Measurements from ENCODE around the gene IRF6. TPM values are rescaled to one million over a fixed set of nuclear protein-coding genes. Genes with fewer than 3 reads are reported as not detected.
A peak's percentile ranks its signal among the peaks of the same experiment; 100 is the strongest.

The IRF6 gene
- total RNA-seq, 1 donor from 2014 or later: 175 TPM

GRCh38 chr1:209805341-209805781 is 581 bp downstream of the IRF6 start:
- no peaks in the 10 kb centered on the region for H3K27me3 ChIP-seq (ENCODE audit: control insufficient read depth, insufficient read depth, low read length)
- DNase-seq (ENCODE audit: low read depth) (peak; percentile 24), FAIRE-seq (no peak)

DNA sequence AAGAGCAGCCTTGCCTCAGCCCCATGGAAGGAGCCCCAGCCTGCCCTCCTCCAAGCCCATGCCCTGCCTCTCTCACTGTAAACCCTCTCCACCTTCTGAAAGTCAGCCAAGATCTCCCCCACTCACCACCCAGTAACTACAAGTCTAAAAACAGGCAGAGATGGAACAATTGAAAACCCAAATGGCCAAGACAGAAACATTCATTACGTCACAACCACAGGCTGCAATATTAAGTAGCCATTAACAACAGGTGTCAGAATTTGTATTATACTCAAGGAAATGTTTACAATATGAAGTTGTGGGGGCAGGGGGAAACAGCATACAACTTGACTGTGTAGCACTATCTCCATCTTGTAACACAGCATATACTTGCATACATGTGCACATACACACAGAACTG is 2.4 kb downstream of the IRF6 start:
- H3K4me3 ChIP-seq (ENCODE audit: low read depth, low read length): peak overlapping the region; percentile 95
- no peaks in the 10 kb centered on the region for H3K27me3 ChIP-seq (ENCODE audit: control insufficient read depth, insufficient read depth, low read length)
- peak; percentile 92 for FAIRE-seq
- peaks cover 37% of the 10 kb centered on the region for H3K36me3 ChIP-seq (ENCODE audit: control insufficient read depth, insufficient read depth, low read length)
- no peak for DNase-seq (ENCODE audit: low read depth)
- TF ChIP-seq, protein P1, sequence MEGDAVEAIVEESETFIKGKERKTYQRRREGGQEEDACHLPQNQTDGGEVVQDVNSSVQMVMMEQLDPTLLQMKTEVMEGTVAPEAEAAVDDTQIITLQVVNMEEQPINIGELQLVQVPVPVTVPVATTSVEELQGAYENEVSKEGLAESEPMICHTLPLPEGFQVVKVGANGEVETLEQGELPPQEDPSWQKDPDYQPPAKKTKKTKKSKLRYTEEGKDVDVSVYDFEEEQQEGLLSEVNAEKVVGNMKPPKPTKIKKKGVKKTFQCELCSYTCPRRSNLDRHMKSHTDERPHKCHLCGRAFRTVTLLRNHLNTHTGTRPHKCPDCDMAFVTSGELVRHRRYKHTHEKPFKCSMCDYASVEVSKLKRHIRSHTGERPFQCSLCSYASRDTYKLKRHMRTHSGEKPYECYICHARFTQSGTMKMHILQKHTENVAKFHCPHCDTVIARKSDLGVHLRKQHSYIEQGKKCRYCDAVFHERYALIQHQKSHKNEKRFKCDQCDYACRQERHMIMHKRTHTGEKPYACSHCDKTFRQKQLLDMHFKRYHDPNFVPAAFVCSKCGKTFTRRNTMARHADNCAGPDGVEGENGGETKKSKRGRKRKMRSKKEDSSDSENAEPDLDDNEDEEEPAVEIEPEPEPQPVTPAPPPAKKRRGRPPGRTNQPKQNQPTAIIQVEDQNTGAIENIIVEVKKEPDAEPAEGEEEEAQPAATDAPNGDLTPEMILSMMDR (IDR thresholded peaks at IDR 0.05; ENCODE audit: insufficient read depth, low read length, severe bottlenecking): no peak

More at GRCh38 chr1:209805341-209805781, 581 bp downstream of the IRF6 start:
- H3K4me3 ChIP-seq (ENCODE audit: low read depth, low read length): peak overlapping the region; percentile 95
- TF ChIP-seq, protein P1 (IDR thresholded peaks at IDR 0.05; ENCODE audit: insufficient read depth, low read length, severe bottlenecking): peak; percentile 21
- H3K36me3 ChIP-seq (ENCODE audit: control insufficient read depth, insufficient read depth, low read length): peaks cover 28% of the 10 kb centered on the region

GRCh38 chr1:209802780-209803152 is 3.2 kb downstream of the IRF6 start:
- no peaks in the 10 kb centered on the region for H3K27me3 ChIP-seq (ENCODE audit: control insufficient read depth, insufficient read depth, low read length)
- FAIRE-seq (peak; percentile 40), DNase-seq (ENCODE audit: low read depth) (no peak)
- H3K36me3 ChIP-seq (ENCODE audit: control insufficient read depth, insufficient read depth, low read length): peaks cover 39% of the 10 kb centered on the region
- TF ChIP-seq, protein P1 (IDR thresholded peaks at IDR 0.05; ENCODE audit: insufficient read depth, low read length, severe bottlenecking): no peak
- peak overlapping the region; percentile 95 for H3K4me3 ChIP-seq (ENCODE audit: low read depth, low read length)

- Histone ChIP-seq H3K27me3 (ENCODE audit: control insufficient read depth, insufficient read depth, low read length) (no peaks in the 10 kb centered on the region), H3K36me3 (ENCODE audit: control insufficient read depth, insufficient read depth, low read length) (peaks cover 41% of the 10 kb centered on the region), H3K4me3 (ENCODE audit: low read depth, low read length) (peak overlapping the region; percentile 95)
- TF ChIP-seq, protein P1 (IDR thresholded peaks at IDR 0.05; ENCODE audit: insufficient read depth, low read length, severe bottlenecking): no peak
- no peak for FAIRE-seq
- no peak for DNase-seq (ENCODE audit: low read depth)
Measured at GRCh38 chr1:209802117-209802779, 3.7 kb downstream of the IRF6 start.

- TF ChIP-seq, protein P1 (IDR thresholded peaks at IDR 0.05; ENCODE audit: insufficient read depth, low read length, severe bottlenecking): no peak
- DNase-seq (ENCODE audit: low read depth) (no peak), FAIRE-seq (no peak)
- H3K36me3 ChIP-seq (ENCODE audit: control insufficient read depth, insufficient read depth, low read length): peaks cover 48% of the 10 kb centered on the region
- H3K4me3 ChIP-seq (ENCODE audit: low read depth, low read length): no peak overlapping the region
- no peaks in the 10 kb centered on the region for H3K27me3 ChIP-seq (ENCODE audit: control insufficient read depth, insufficient read depth, low read length)
Measured at GRCh38 chr1:209800984-209801834, 4.7 kb downstream of the IRF6 start.
